ENCODE measurements around the gene GBE1. TPM values are rescaled to one million over a fixed set of nuclear protein-coding genes. Genes with fewer than 3 reads are reported as not detected.

Gene GBE1
- total RNA-seq, 2 experiments from 2014 or later: 108 to 114 TPM

GRCh38 chr3:81530180-81530939 lies 231.1 kb downstream of the GBE1 start:
- no peak for DNase-seq
- CTCF ChIA-PET: no interaction called here
- Mint-ChIP-seq H3K4me3 (no peak overlapping the region), H3K9me3 (peaks cover 10% of the 10 kb centered on the region), H3K27ac (no peak overlapping the region), H3K36me3 (ENCODE audit: low read depth) (peaks cover 80% of the 10 kb centered on the region), H3K4me1 (ENCODE audit: low read depth) (no peaks in the 10 kb centered on the region), H3K27me3 (no peaks in the 10 kb centered on the region)
- intact Hi-C loops (cut with micrococcal nuclease): no loop called here
- ATAC-seq: no peak
- TF ChIP-seq CTCF (IDR thresholded peaks at IDR 0.05): no peak
- POLR2A ChIA-PET: no interaction called here

DNA sequence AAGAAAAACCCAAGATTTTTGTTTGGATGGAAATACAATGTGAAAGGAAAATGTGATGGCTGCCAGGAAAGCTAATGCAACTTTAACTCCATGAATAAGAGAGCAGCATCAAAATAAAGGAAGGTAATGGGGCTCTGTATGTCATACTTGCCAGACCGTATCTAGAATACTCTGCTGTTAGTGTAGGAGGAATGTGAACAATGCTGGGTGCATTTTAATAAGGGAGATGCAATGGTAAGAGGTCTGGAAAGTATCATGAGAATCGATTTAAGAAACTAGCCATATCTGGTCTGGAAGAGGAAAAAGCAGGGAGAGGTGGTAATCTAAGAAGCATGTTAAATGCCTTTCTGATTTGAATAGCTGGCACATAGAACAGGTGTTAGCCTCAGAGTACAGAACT lies 239.6 kb downstream of the GBE1 start:
- peaks cover 11% of the 10 kb centered on the region for H3K36me3 Mint-ChIP-seq (ENCODE audit: low read depth)
- no peak for ATAC-seq
- POLR2A ChIA-PET: no interaction called here

GRCh38 chr3:81518945-81519344 lies 242.5 kb downstream of the GBE1 start:
- Mint-ChIP-seq H3K4me1 (ENCODE audit: low read depth) (no peaks in the 10 kb centered on the region), H3K27ac (no peak overlapping the region), H3K4me3 (no peak overlapping the region), H3K36me3 (ENCODE audit: low read depth) (peaks cover 1% of the 10 kb centered on the region), H3K27me3 (no peaks in the 10 kb centered on the region), H3K9me3 (no peaks in the 10 kb centered on the region)
- intact Hi-C loops (cut with micrococcal nuclease): no loop called here
- ChIA-PET CTCF (no interaction called here), POLR2A (no interaction called here)
- DNase-seq (no peak), ATAC-seq (no peak)
- no peak for TF ChIP-seq CTCF (IDR thresholded peaks at IDR 0.05)

More for the DNA sequence above, 239.6 kb downstream of the GBE1 start:
- intact Hi-C loops (cut with micrococcal nuclease): no loop called here
- Mint-ChIP-seq H3K27me3 (no peaks in the 10 kb centered on the region), H3K27ac (no peak overlapping the region), H3K9me3 (peaks cover 5% of the 10 kb centered on the region), H3K4me1 (ENCODE audit: low read depth) (no peaks in the 10 kb centered on the region), H3K4me3 (no peak overlapping the region)
- DNase-seq: no peak
- CTCF ChIA-PET: no interaction called here
- TF ChIP-seq CTCF (IDR thresholded peaks at IDR 0.05): no peak

DNA sequence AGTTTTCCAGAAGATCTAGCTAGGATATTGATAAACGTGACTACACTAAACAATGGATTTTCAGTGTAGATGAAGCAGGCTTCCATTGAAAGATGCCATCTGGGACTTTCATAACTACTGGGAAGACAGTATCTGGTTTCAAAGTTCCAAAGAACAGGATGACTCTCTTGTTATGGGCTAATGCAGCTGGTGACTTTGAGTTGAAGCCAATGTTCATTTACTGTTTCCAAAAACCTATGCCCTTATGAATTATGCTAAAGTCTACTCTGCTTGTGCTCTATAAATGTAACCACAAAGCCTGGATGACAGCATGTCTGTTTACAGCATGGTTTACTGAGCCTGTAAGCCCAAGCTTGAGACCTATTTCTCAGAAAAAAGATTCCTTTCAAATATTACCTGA lies 245.4 kb downstream of the GBE1 start:
- H3K4me3 Mint-ChIP-seq: no peak overlapping the region
- peaks cover 9% of the 10 kb centered on the region for H3K36me3 Mint-ChIP-seq (ENCODE audit: low read depth)
- intact Hi-C loops (cut with micrococcal nuclease): no loop called here
- ATAC-seq (no peak), DNase-seq (no peak)
- H3K27ac Mint-ChIP-seq: no peak overlapping the region
- no peak for TF ChIP-seq CTCF (IDR thresholded peaks at IDR 0.05)
- no peaks in the 10 kb centered on the region for H3K4me1 Mint-ChIP-seq (ENCODE audit: low read depth)
- H3K27me3 Mint-ChIP-seq: no peaks in the 10 kb centered on the region
- CTCF ChIA-PET: interaction anchor here (1.4 kb wide), 1 partner anchor 25 kb away, joined by 7 read pairs; no protein-coding TSS in a partner anchor
- no peaks in the 10 kb centered on the region for H3K9me3 Mint-ChIP-seq
- POLR2A ChIA-PET: no interaction called here

DNA sequence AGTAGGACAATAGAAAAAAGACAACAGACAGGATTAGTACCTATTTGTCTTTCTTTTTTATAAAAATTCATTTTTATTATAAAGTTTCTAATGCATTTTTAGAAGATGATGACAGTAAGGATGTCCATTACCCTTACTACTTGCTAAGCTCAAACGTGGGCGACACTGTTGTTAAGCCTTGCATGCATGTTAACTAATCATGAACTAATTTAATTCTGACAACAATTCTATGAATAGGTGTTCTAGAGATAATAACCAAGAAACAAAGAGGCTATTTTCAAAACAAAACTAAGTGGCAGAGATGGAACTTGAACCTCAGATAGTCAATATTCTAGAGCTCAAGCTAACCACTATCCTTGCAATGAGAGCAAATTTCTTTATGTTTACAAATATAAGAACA lies 247.9 kb downstream of the GBE1 start:
- TF ChIP-seq CTCF (IDR thresholded peaks at IDR 0.05): no peak
- no peaks in the 10 kb centered on the region for H3K4me1 Mint-ChIP-seq (ENCODE audit: low read depth)
- DNase-seq: no peak
- H3K36me3 Mint-ChIP-seq (ENCODE audit: low read depth): peaks cover 9% of the 10 kb centered on the region
- no peaks in the 10 kb centered on the region for H3K9me3 Mint-ChIP-seq
- intact Hi-C loops (cut with micrococcal nuclease): no loop called here
- no peak overlapping the region for H3K27ac Mint-ChIP-seq
- H3K27me3 Mint-ChIP-seq: no peaks in the 10 kb centered on the region
- ATAC-seq: no peak
- POLR2A ChIA-PET: no interaction called here
- no peak overlapping the region for H3K4me3 Mint-ChIP-seq
- CTCF ChIA-PET: no interaction called here
